Kidney (tissue), 14 donors: Measurements from ENCODE around the gene U2SURP. TPM values are rescaled to one million over a fixed set of nuclear protein-coding genes. Genes with fewer than 3 reads are reported as not detected.
"Not testable (repeated sequence)": the region's sequence is repeated elsewhere in the genome, so short reads cannot be mapped to it uniquely, and the experiment has no call there.

Experiments used
- DNase-seq, 5 donors: peaks; one replicate each; pipeline ENCODE4 v3.0.0-alpha.2; 2013 to 2020
- FAIRE-seq: peaks from 2 replicates; lab custom pipeline; 2012; peaks lifted over from hg19 to GRCh38; lab: Jason Lieb, UNC
- H3K27ac ChIP-seq, 2 donors: one replicate each; pipeline ENCODE4 v1.7.0; 2013; ENCODE audit warnings: low read depth in 2 of 2, low read length in 2 of 2, inconsistent platforms in 1 of 2
- H3K27me3 ChIP-seq: one replicate; pipeline ENCODE4 v1.7.1; 2013; ENCODE audit warnings: low read length, inconsistent platforms; ENCODE audit not compliant: control insufficient read depth, insufficient read depth
- H3K36me3 ChIP-seq, 3 donors: one replicate each; pipeline versions ENCODE4 v1.7.0 to v1.7.1; 2013; ENCODE audit warnings: low read length in 3 of 3, control low read depth in 1 of 3, inconsistent platforms in 1 of 3; ENCODE audit not compliant: insufficient read depth in 3 of 3, control insufficient read depth in 2 of 3
- H3K4me1 ChIP-seq, 3 donors: one replicate each; pipeline versions ENCODE4 v1.7.0 to v1.7.1; 2013; ENCODE audit warnings: low read length in 3 of 3, inconsistent platforms in 1 of 3, low read depth in 1 of 3; ENCODE audit not compliant: control insufficient read depth in 2 of 3, insufficient read depth in 2 of 3
- H3K4me3 ChIP-seq, 3 donors: one replicate each; pipeline versions ENCODE4 v1.7.0 to v1.8.1; 2013; ENCODE audit warnings: low read length in 3 of 3, control low read depth in 1 of 3, inconsistent platforms in 1 of 3
- H3K9ac ChIP-seq, 3 donors: one replicate each; pipeline versions ENCODE4 v1.7.0 to v1.7.1; 2013; ENCODE audit warnings: low read length in 3 of 3, control low read depth in 1 of 3, inconsistent platforms in 1 of 3
- H3K9me3 ChIP-seq, 3 donors: one replicate each; pipeline versions ENCODE4 v1.7.0 to v1.7.1; 2013; ENCODE audit warnings: low read length in 3 of 3, control low read depth in 1 of 3, inconsistent platforms in 1 of 3; ENCODE audit not compliant: control insufficient read depth in 2 of 3, insufficient read depth in 1 of 3
- CTCF ChIP-seq: IDR thresholded peaks from 3 replicates; pipeline ENCODE4 v1.5.1; 2012; ENCODE audit warnings: mild to moderate bottlenecking, moderate library complexity, borderline replicate concordance; ENCODE audit not compliant: insufficient read depth; ENCODE audit errors: extremely low read depth
- intact Hi-C: fragments of 100-400 bp; cut with DNase I; formaldehyde crosslinking; loops from one replicate; pipeline ENCODE4 v1.11.1; 2022
- polyA plus RNA-seq: library from polyadenylated mRNA; stranded (reverse); fragments of 350-450 nt; fragmentation: Illumina TruSeq; extraction: RNeasy Lipid Tissue Mini Kit (QIAGEN cat#74804); gene quantifications from one replicate; pipeline ENCODE4 v1.2.3, GENCODE V29; 2014; ENCODE audit warnings: low read depth, low replicate concordance; ENCODE audit not compliant: insufficient read depth
- total RNA-seq: library from RNA; stranded (reverse); fragmentation: NEBNext Ultra II Directional; extraction: Animal tissue kit (Norgen Biotek cat#: 25700); gene quantifications from one replicate; pipeline ENCODE4 v1.2.1, GENCODE V29; 2021
- donor health status: control.
- donor health status: control.
- donor health status: control.
- donor health status: control.
- donor health status: control.
- donor health status: DM: yes; HTN: yes; CAD: no.
- donor health status: Normal renal cell carcinoma (clear cell type).

The U2SURP gene
- total and polyA plus RNA-seq, 2 donors from 2014 or later = 23.0 to 97.7 TPM

DNA sequence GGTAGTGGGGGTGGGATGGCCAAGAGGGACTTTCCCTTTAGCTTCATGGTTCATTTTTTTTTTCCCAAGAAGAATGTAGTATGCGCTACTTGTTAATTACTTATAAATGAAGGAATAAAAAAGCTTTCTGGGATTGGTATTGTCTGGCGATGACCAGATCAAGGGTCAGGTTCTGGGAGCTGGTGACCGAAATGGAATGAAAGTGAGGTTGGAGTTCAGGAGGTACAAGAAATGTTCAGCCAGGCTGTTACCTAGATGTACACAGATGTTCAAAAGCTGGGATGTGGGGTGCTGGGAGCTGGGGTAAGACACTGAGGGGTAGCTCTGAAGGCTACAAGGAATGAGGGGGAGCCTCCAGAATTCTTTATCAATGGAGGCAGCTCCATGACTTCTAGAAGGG lies 17.1 kb upstream of the U2SURP start:
- H3K9ac ChIP-seq = no peak overlapping the region
- no peaks in the 10 kb centered on the region for H3K27me3 ChIP-seq
- no peak for FAIRE-seq
- no peak overlapping the region for H3K4me3 ChIP-seq
- TF ChIP-seq CTCF = no peak
- no peaks in the 10 kb centered on the region for H3K9me3 ChIP-seq
- DNase-seq = no peak
- H3K36me3 ChIP-seq = no peaks in the 10 kb centered on the region
- H3K4me1 ChIP-seq = no peaks in the 10 kb centered on the region
- intact Hi-C loops = no loop called here
- H3K27ac ChIP-seq = no peak overlapping the region

GRCh38 chr3:142987080-142987700 lies 14.2 kb upstream of the U2SURP start:
- intact Hi-C loops = no loop called here
- no peak overlapping the region for H3K9ac ChIP-seq
- DNase-seq (peak in 2 of 5 donors; percentile 44 to 50), FAIRE-seq (peak; percentile 85)
- no peaks in the 10 kb centered on the region for H3K36me3 ChIP-seq
- H3K27ac ChIP-seq = no peak overlapping the region
- H3K27me3 ChIP-seq = no peaks in the 10 kb centered on the region
- no peak overlapping the region for H3K4me3 ChIP-seq
- TF ChIP-seq CTCF = peak; percentile 53
- H3K9me3 ChIP-seq = no peaks in the 10 kb centered on the region
- H3K4me1 ChIP-seq = no peaks in the 10 kb centered on the region

DNA sequence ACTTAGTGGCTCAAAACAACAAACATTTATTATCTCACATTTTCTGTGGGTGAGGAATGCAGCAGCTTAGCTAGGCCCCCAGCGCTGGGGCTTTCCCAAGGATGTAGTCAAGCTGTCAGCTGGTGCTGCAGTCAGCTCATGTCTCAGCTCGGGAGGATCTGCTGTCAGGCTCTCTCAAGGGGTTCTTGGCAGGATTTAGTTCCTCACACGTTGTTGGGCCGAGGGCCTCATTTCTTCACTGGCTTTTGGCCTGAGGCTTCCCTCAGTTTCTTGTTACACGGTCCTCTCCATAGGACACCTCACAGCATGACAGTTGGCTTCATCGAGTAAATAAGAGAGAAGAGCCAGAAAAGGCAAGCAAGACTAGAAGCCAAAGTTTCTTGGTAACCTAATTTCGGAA lies 13.7 kb upstream of the U2SURP start:
- intact Hi-C loops = no loop called here
- H3K27ac ChIP-seq = no peak overlapping the region
- FAIRE-seq (no peak), DNase-seq (peak in 3 of 5 donors; percentile 6 to 40 (median 20))
- H3K4me3 ChIP-seq = no peak overlapping the region
- H3K4me1 ChIP-seq = no peaks in the 10 kb centered on the region
- no peak for TF ChIP-seq CTCF
- H3K36me3 ChIP-seq = no peaks in the 10 kb centered on the region
- no peaks in the 10 kb centered on the region for H3K27me3 ChIP-seq
- no peak overlapping the region for H3K9ac ChIP-seq
- no peaks in the 10 kb centered on the region for H3K9me3 ChIP-seq

GRCh38 chr3:142988221-142988620 lies 13.1 kb upstream of the U2SURP start:
- H3K4me1 ChIP-seq, intact Hi-C loops, H3K36me3 ChIP-seq, H3K27me3 ChIP-seq, H3K27ac ChIP-seq, DNase-seq, FAIRE-seq, H3K4me3 ChIP-seq, H3K9me3 ChIP-seq, H3K9ac ChIP-seq: not testable (repeated sequence)

DNA sequence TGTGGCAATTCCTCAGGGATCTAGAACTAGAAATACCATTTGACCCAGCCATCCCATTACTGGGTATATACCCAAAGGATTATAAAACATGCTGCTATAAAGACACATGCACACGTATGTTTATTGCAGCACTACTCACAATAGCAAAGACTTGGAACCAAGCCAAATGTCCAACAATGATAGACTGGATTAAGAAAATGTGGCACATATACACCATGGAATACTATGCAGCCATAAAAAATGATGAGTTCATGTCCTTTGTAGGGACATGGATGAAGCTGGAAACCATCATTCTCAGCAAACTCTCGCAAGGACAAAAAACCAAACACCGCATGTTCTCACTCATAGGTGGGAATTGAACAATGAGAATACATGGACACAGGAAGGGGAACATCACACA lies 12.5 kb upstream of the U2SURP start:
- H3K27ac ChIP-seq, H3K36me3 ChIP-seq, FAIRE-seq, H3K9ac ChIP-seq, H3K27me3 ChIP-seq, intact Hi-C loops, H3K9me3 ChIP-seq, DNase-seq, H3K4me1 ChIP-seq, H3K4me3 ChIP-seq: not testable (repeated sequence)
